ENCODE results near the gene SAMHD1. TPM values are rescaled to one million over a fixed set of nuclear protein-coding genes. Genes with fewer than 3 reads are reported as not detected.

SAMHD1 gene
- total and polyA plus RNA-seq, 2 of the 13 experiments (the other 11 are each of a cell fraction or from before 2014, with no cell fraction given), result 16.9 to 43.5 TPM

GRCh38 chr20:36886859-36887751 is 64.4 kb downstream of the SAMHD1 start (continued):
- TF ChIP-seq ZBTB46 (CRISPR knock-in tag; IDR thresholded peaks at IDR 0.05; ENCODE audit: borderline replicate concordance), result no peak
- no peak for TF ChIP-seq ZNF530 (CRISPR knock-in tag; IDR thresholded peaks at IDR 0.05; ENCODE audit: low read depth)
- TF ChIP-seq AFF4 (CRISPR knock-in tag; IDR thresholded peaks at IDR 0.05), result no peak
- peak; percentile 31; the same call in 1 of the 2 replicates for TF ChIP-seq ZNF770 (CRISPR knock-in tag; IDR thresholded peaks at IDR 0.05)
- no peak; the same call in 1 of the 2 replicates for TF ChIP-seq TAF1 (CRISPR knock-in tag; IDR thresholded peaks at IDR 0.05)
- no peak; the same call in 1 of the 2 replicates for TF ChIP-seq THRA (CRISPR knock-in tag; IDR thresholded peaks at IDR 0.05; ENCODE audit: borderline replicate concordance)
- no peak for TF ChIP-seq RORA (CRISPR knock-in tag; IDR thresholded peaks at IDR 0.05)
- no peak for TF ChIP-seq NR1H2 (CRISPR knock-in tag; IDR thresholded peaks at IDR 0.05; ENCODE audit: borderline replicate concordance, low read depth)
- TF ChIP-seq EHMT2 (IDR thresholded peaks at IDR 0.05; ENCODE audit: borderline replicate concordance, low read depth, low read length), result no peak
- no peak for TF ChIP-seq ZFYVE20 (CRISPR knock-in tag; IDR thresholded peaks at IDR 0.05; ENCODE audit: borderline replicate concordance, low read depth)
- TF ChIP-seq NR2F2 (IDR thresholded peaks at IDR 0.05; ENCODE audit: borderline replicate concordance, low read depth), result no peak
- no peak for TF ChIP-seq YEATS2 (CRISPR knock-in tag; IDR thresholded peaks at IDR 0.05; ENCODE audit: borderline replicate concordance)
- no peak for TF ChIP-seq SKIL (CRISPR knock-in tag; IDR thresholded peaks at IDR 0.05; ENCODE audit: borderline replicate concordance)
